ENCODE data around the gene DHPS. TPM values are rescaled to one million over a fixed set of nuclear protein-coding genes. Genes with fewer than 3 reads are reported as not detected.
A peak's percentile ranks its signal among the peaks of the same experiment; 100 is the strongest.
"Not testable (repeated sequence)": the region's sequence is repeated elsewhere in the genome, so short reads cannot be mapped to it uniquely, and the experiment has no call there.

The DHPS gene
- total RNA-seq, 1 donor from 2014 or later = 160 TPM

DNA sequence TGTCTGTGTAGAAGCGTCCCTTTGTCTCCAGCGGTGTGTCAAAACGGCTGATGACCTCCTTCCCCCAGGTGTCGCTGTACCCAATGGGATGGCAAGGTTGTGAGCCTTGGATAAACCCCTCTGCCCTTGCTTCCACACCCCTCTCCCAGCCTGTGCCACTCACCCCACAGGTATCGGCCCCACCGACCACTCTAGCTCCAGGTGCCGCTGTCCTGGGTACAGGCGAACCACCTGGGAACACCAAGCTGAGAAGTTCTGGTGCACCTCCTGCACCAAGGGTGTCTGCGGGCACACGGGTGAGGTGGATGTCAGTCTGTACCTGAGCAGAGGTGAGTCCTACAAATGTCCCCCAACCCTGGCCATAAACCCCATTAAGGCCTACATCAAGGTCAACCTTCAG lies 31.7 kb downstream of the DHPS start:
- no peak overlapping the region for H3K4me3 Mint-ChIP-seq
- no peak for TF ChIP-seq CTCF (IDR thresholded peaks at IDR 0.05)
- ChIA-PET POLR2A (interaction anchor here (0.6 kb wide), 1 partner anchor 23 kb away, joined by 5 read pairs; no protein-coding TSS in a partner anchor), CTCF (no interaction called here)
- intact Hi-C loops (cut with micrococcal nuclease) = no loop called here
- H3K9me3 Mint-ChIP-seq = no peaks in the 10 kb centered on the region
- H3K36me3 Mint-ChIP-seq (ENCODE audit: low read depth) = peaks cover 51% of the 10 kb centered on the region
- H3K27ac Mint-ChIP-seq = no peak overlapping the region
- ATAC-seq (ENCODE audit: low read depth) = no peak
- no peak for DNase-seq
- H3K27me3 Mint-ChIP-seq = no peaks in the 10 kb centered on the region
- H3K4me1 Mint-ChIP-seq = peaks cover 8% of the 10 kb centered on the region

- peaks cover 54% of the 10 kb centered on the region for H3K36me3 Mint-ChIP-seq (ENCODE audit: low read depth)
- H3K4me3 Mint-ChIP-seq = no peak overlapping the region
- no peaks in the 10 kb centered on the region for H3K9me3 Mint-ChIP-seq
- TF ChIP-seq CTCF (IDR thresholded peaks at IDR 0.05) = no peak
- ATAC-seq (ENCODE audit: low read depth) (no peak), DNase-seq (no peak)
- peaks cover 8% of the 10 kb centered on the region for H3K4me1 Mint-ChIP-seq
- CTCF ChIA-PET = no interaction called here
- no peaks in the 10 kb centered on the region for H3K27me3 Mint-ChIP-seq
- POLR2A ChIA-PET = no interaction called here
- peak overlapping the region; percentile 59 for H3K27ac Mint-ChIP-seq
- intact Hi-C loops (cut with micrococcal nuclease) = no loop called here
Observed at GRCh38 chr19:12648088-12648487, 33.6 kb downstream of the DHPS start.

DNA sequence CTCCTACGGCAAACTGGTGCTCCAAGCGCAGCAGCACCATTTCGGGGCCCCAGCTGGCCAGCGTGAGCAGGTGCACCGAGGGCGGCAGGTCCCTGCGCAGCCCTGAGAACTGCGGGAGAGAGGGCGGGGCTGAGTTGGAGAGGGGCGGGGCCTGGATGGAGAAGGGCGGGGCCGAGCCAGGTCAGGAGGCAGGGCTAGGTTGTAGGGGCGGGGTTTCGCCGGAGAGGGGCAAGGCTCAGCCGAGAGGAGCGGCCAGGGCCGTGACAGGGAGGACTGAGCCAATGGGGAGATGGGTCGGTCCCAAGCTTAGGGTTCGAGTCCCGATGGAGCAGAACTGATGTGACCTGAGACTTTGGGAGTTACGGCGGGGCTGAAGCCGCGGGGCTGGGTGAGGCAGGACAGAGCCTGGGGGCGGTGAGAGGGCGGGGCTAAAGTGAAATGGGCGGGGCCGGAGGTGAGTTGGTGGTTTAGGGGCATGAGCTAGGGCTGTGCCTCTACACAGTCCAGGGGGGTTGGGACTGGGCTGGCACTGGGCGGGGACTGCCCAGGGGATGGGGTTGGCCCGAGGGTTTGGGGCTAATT lies 34.1 kb downstream of the DHPS start:
- Mint-ChIP-seq H3K36me3 (ENCODE audit: low read depth) (peaks cover 56% of the 10 kb centered on the region), H3K9me3 (no peaks in the 10 kb centered on the region), H3K27ac (no peak overlapping the region), H3K4me3 (no peak overlapping the region), H3K27me3 (no peaks in the 10 kb centered on the region), H3K4me1 (peaks cover 8% of the 10 kb centered on the region)
- peak; percentile 83 for ATAC-seq (ENCODE audit: low read depth)
- no peak for DNase-seq
- TF ChIP-seq CTCF (IDR thresholded peaks at IDR 0.05) = no peak
- CTCF ChIA-PET = no interaction called here
- POLR2A ChIA-PET = interaction anchor here (0.6 to 0.7 kb wide), 2 partner anchors 34 to 155 kb away, joined by 3 to 8 read pairs; no protein-coding TSS in a partner anchor
- intact Hi-C loops (cut with micrococcal nuclease) = loop anchor here (1.0 kb wide), 1 partner anchor 49 kb away; the partner anchor contains the start of gene FBXW9

GRCh38 chr19:12647047-12647446 lies 34.6 kb downstream of the DHPS start:
- CTCF ChIA-PET = no interaction called here
- H3K27ac Mint-ChIP-seq = no peak overlapping the region

GRCh38 chr19:12646551-12646950 lies 35.1 kb downstream of the DHPS start:
- Mint-ChIP-seq H3K27ac (peak overlapping the region; percentile 14), H3K4me3 (no peak overlapping the region), H3K27me3 (no peaks in the 10 kb centered on the region), H3K9me3 (no peaks in the 10 kb centered on the region), H3K36me3 (ENCODE audit: low read depth) (peaks cover 48% of the 10 kb centered on the region), H3K4me1 (peaks cover 8% of the 10 kb centered on the region)
- TF ChIP-seq CTCF (IDR thresholded peaks at IDR 0.05) = no peak
- intact Hi-C loops (cut with micrococcal nuclease) = no loop called here
- ChIA-PET POLR2A (no interaction called here), CTCF (no interaction called here)
- no peak for DNase-seq
- ATAC-seq (ENCODE audit: low read depth) = no peak

More at GRCh38 chr19:12647047-12647446, 34.6 kb downstream of the DHPS start:
- POLR2A ChIA-PET = interaction anchor here (0.6 to 0.7 kb wide), 2 partner anchors 35 to 155 kb away, joined by 3 to 8 read pairs; no protein-coding TSS in a partner anchor
- Mint-ChIP-seq H3K9me3 (no peaks in the 10 kb centered on the region), H3K27me3 (no peaks in the 10 kb centered on the region), H3K4me1 (peaks cover 8% of the 10 kb centered on the region), H3K4me3 (no peak overlapping the region), H3K36me3 (ENCODE audit: low read depth) (peaks cover 53% of the 10 kb centered on the region)
- DNase-seq (no peak), ATAC-seq (ENCODE audit: low read depth) (no peak)
- intact Hi-C loops (cut with micrococcal nuclease) = loop anchor here (1.0 kb wide), 1 partner anchor 49 kb away; the partner anchor contains the start of gene FBXW9
- no peak for TF ChIP-seq CTCF (IDR thresholded peaks at IDR 0.05)

DNA sequence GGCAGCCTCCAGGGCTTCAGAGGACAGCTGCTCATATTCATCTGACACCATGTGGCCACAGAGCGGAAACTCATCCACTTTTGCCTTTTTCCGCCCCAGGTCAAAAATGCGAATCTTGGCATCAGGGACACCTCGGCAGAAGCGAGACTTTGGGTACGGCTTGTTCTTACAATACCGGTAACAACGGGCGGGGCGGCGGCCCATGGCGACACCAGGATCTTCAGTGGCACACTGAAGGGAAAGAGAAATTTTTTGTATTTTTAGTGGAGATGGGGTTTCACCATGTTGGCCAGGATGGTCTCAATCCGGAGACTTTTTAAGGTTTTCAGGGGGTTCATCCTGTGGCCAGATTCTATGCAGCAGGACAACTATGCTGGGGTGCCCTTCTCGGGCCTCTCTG lies 38.0 kb downstream of the DHPS start:
- H3K36me3 Mint-ChIP-seq (ENCODE audit: low read depth) = peaks cover 30% of the 10 kb centered on the region
- intact Hi-C loops (cut with micrococcal nuclease); ATAC-seq (ENCODE audit: low read depth); H3K27me3 Mint-ChIP-seq; H3K4me3 Mint-ChIP-seq; POLR2A ChIA-PET; DNase-seq; H3K9me3 Mint-ChIP-seq; CTCF ChIA-PET: not testable (repeated sequence)
- H3K4me1 Mint-ChIP-seq = peaks cover 18% of the 10 kb centered on the region
- H3K27ac Mint-ChIP-seq = peak overlapping the region; percentile 24
